GM18861 (cell line): ENCODE measurements around the gene C12orf57.

Experiments
- ATAC-seq: cut with Tn5 transposase; IDR thresholded peaks from one replicate; pipeline ENCODE4 v1.9.1; 2021; ENCODE audit not compliant: unreplicated experiment

C12orf57 gene

GRCh38 chr12:6963016-6963731 is 19.4 kb downstream of the C12orf57 start:
- ATAC-seq = no peak

- no peak for ATAC-seq
These were observed 20.1 kb downstream of the C12orf57 start for GRCh38 chr12:6963791-6964413.

GRCh38 chr12:6964605-6965025 is 20.8 kb downstream of the C12orf57 start:
- ATAC-seq = no peak

GRCh38 chr12:6965026-6965661 is 21.3 kb downstream of the C12orf57 start:
- ATAC-seq = no peak

GRCh38 chr12:6965714-6966113 is 21.9 kb downstream of the C12orf57 start:
- ATAC-seq = no peak

- no peak for ATAC-seq
These were observed 22.5 kb downstream of the C12orf57 start for GRCh38 chr12:6966351-6966750.

- ATAC-seq = no peak
These were observed 23.9 kb downstream of the C12orf57 start for GRCh38 chr12:6967651-6968100.

GRCh38 chr12:6968426-6968825 is 24.6 kb downstream of the C12orf57 start:
- ATAC-seq = no peak

GRCh38 chr12:6970096-6970527 is 26.3 kb downstream of the C12orf57 start:
- ATAC-seq = peak; percentile 28

GRCh38 chr12:6974180-6974579 is 30.4 kb downstream of the C12orf57 start:
- no peak for ATAC-seq

GRCh38 chr12:6975297-6976032 is 31.6 kb downstream of the C12orf57 start:
- no peak for ATAC-seq

- no peak for ATAC-seq
These were observed 33.8 kb downstream of the C12orf57 start for GRCh38 chr12:6977653-6978052.

- no peak for ATAC-seq
These were observed 34.4 kb downstream of the C12orf57 start for GRCh38 chr12:6978188-6978587.

GRCh38 chr12:6978611-6979011 is 34.8 kb downstream of the C12orf57 start:
- ATAC-seq = no peak

GRCh38 chr12:6979021-6979420 is 35.2 kb downstream of the C12orf57 start:
- no peak for ATAC-seq

- no peak for ATAC-seq
These were observed 35.6 kb downstream of the C12orf57 start for GRCh38 chr12:6979453-6979852.

GRCh38 chr12:6980075-6980474 is 36.3 kb downstream of the C12orf57 start:
- no peak for ATAC-seq

- no peak for ATAC-seq
These were observed 36.9 kb downstream of the C12orf57 start for GRCh38 chr12:6980740-6981139.

- no peak for ATAC-seq
These were observed 37.6 kb downstream of the C12orf57 start for GRCh38 chr12:6981152-6982052.

- no peak for ATAC-seq
These were observed 38.7 kb downstream of the C12orf57 start for GRCh38 chr12:6982532-6982931.
